SK-N-MC (cell line): ENCODE measurements around the gene RNF31.

ENCODE experiments used
- DNase-seq: peaks from one replicate; pipeline ENCODE4 v3.0.0-alpha.2; 2011; ENCODE audit warnings: low read depth, low spot score
- H3K27ac ChIP-seq: fragments of 200-600 bp; sonication (generic); 2 replicates; pipeline ENCODE4 v1.5.1; 2016; ENCODE audit warnings: mixed run types
- H3K36me3 ChIP-seq: fragments of 200-600 bp; sonication (generic); 2 replicates; pipeline ENCODE4 v1.6.1; 2017; ENCODE audit warnings: antibody characterized with exemption, low read length, mixed read lengths; ENCODE audit not compliant: insufficient read depth
- H3K4me3 ChIP-seq: fragments of 200-600 bp; sonication (generic); 2 replicates; pipeline ENCODE4 v1.5.1; 2016
- H3K9ac ChIP-seq: fragments of 200-600 bp; sonication (generic); 2 replicates; pipeline ENCODE4 v1.8.0; 2017; ENCODE audit warnings: mixed run types, mixed read lengths; ENCODE audit not compliant: insufficient read length
- H3K9me3 ChIP-seq: fragments of 200-600 bp; sonication (generic); 2 replicates; pipeline ENCODE4 v1.6.1; 2017; ENCODE audit warnings: low read depth, mild to moderate bottlenecking, antibody characterized with exemption, low read length, moderate library complexity, mixed read lengths
- EZH2 ChIP-seq: fragments of 200-600 bp; sonication (generic); IDR thresholded peaks from one replicate; pipeline ENCODE4 v1.6.1; 2017; ENCODE audit warnings: antibody characterized with exemption
- FOXP2 ChIP-seq: optimal IDR thresholded peaks from 2 replicates; pipeline ENCODE3; 2011; ENCODE audit warnings: mild to moderate bottlenecking, moderate library complexity; ENCODE audit not compliant: insufficient read depth; ENCODE audit errors: extremely low read length, control extremely low read depth
- POLR2AphosphoS5 ChIP-seq: IDR thresholded peaks from 2 replicates; pipeline ENCODE4 v1.6.1; 2012; ENCODE audit warnings: mild to moderate bottlenecking, low read depth, low read length, borderline replicate concordance

Gene RNF31

GRCh38 chr14:24204163-24205146 lies 57.2 kb downstream of the RNF31 start:
- H3K9ac ChIP-seq, result no peak overlapping the region
- TF ChIP-seq POLR2AphosphoS5, result no peak
- no peak for TF ChIP-seq FOXP2
- TF ChIP-seq EZH2, result no peak
- peaks cover 28% of the 10 kb centered on the region; the same call in 1 of the 2 replicates for H3K36me3 ChIP-seq
- DNase-seq, result no peak
- no peak overlapping the region for H3K27ac ChIP-seq
- no peaks in the 10 kb centered on the region for H3K9me3 ChIP-seq
- H3K4me3 ChIP-seq, result no peak overlapping the region

- TF ChIP-seq EZH2 (no peak), POLR2AphosphoS5 (no peak), FOXP2 (no peak)
- Histone ChIP-seq H3K27ac (no peak overlapping the region), H3K9ac (no peak overlapping the region), H3K36me3 (peaks cover 43% of the 10 kb centered on the region; the same call in 1 of the 2 replicates), H3K9me3 (no peaks in the 10 kb centered on the region), H3K4me3 (no peak overlapping the region)
- DNase-seq, result no peak
Observed at GRCh38 chr14:24206260-24207103, 59.2 kb downstream of the RNF31 start.

GRCh38 chr14:24207104-24207551 lies 59.8 kb downstream of the RNF31 start:
- TF ChIP-seq FOXP2 (no peak), POLR2AphosphoS5 (no peak), EZH2 (no peak)
- Histone ChIP-seq H3K9me3 (no peaks in the 10 kb centered on the region), H3K4me3 (no peak overlapping the region), H3K36me3 (peaks cover 44% of the 10 kb centered on the region; the same call in 1 of the 2 replicates), H3K27ac (no peak overlapping the region), H3K9ac (no peak overlapping the region)
- no peak for DNase-seq

GRCh38 chr14:24207625-24208024 lies 60.3 kb downstream of the RNF31 start:
- Histone ChIP-seq H3K9ac (no peak overlapping the region), H3K9me3 (no peaks in the 10 kb centered on the region), H3K27ac (no peak overlapping the region), H3K36me3 (peaks cover 44% of the 10 kb centered on the region; the same call in 1 of the 2 replicates), H3K4me3 (no peak overlapping the region)
- no peak for TF ChIP-seq POLR2AphosphoS5
- no peak for TF ChIP-seq FOXP2
- no peak for TF ChIP-seq EZH2
- no peak for DNase-seq
